Colonic mucosa (tissue), 4 donors: ENCODE data around the gene CEP290. TPM values are rescaled to one million over a fixed set of nuclear protein-coding genes. Genes with fewer than 3 reads are reported as not detected.
"Not testable (repeated sequence)": the region's sequence is repeated elsewhere in the genome, so short reads cannot be mapped to it uniquely, and the experiment has no call there.

ENCODE experiments used
- DNase-seq: peaks from one replicate; pipeline ENCODE4 v3.0.0-alpha.2; 2020
- H3K27ac ChIP-seq: fragments of 200-600 bp; one replicate; pipeline ENCODE4 v1.8.0; 2021
- H3K27me3 ChIP-seq: fragments of 200-600 bp; one replicate; pipeline ENCODE4 v1.8.0; 2021
- H3K36me3 ChIP-seq: fragments of 200-600 bp; one replicate; pipeline ENCODE4 v1.8.0; 2021
- H3K4me1 ChIP-seq: fragments of 200-600 bp; one replicate; pipeline ENCODE4 v1.8.0; 2021; ENCODE audit warnings: mild to moderate bottlenecking
- H3K4me3 ChIP-seq: fragments of 200-600 bp; one replicate; pipeline ENCODE4 v1.8.0; 2021
- H3K9ac ChIP-seq, 2 donors: one replicate each; pipeline ENCODE4 v1.7.0; 2013; ENCODE audit warnings: control low read depth in 2 of 2, low read depth in 2 of 2, low read length in 2 of 2
- H3K9me3 ChIP-seq: fragments of 200-600 bp; one replicate; pipeline ENCODE4 v1.8.0; 2021
- intact Hi-C: fragments of 100-400 bp; cut with DNase I; formaldehyde crosslinking; loops from one replicate; pipeline ENCODE4 v1.14.1; 2022
- total RNA-seq, 2 donors: library from RNA; stranded (reverse); fragmentation: NEBNext Ultra II Directional in 1 of 2; extraction: Animal tissue kit (Norgen Biotek cat#: 25700) in 1 of 2; gene quantifications; one replicate each; pipeline ENCODE4 v1.2.1, GENCODE V29; 2021
- TF ChIP-seq, protein P1 (sequence below): fragments of 200-600 bp; IDR thresholded peaks from one replicate; pipeline ENCODE4 v1.8.0; 2022; ENCODE audit warnings: antibody characterized with exemption, mild to moderate bottlenecking
- donor health status: healthy.
- donor health status: DM: no; HTN: no; CAD: no.
- donor health status: DM: no; HTN: no; CAD: no.

The CEP290 gene
- total RNA-seq, 2 donors from 2014 or later, result 6.8 to 6.9 TPM

DNA sequence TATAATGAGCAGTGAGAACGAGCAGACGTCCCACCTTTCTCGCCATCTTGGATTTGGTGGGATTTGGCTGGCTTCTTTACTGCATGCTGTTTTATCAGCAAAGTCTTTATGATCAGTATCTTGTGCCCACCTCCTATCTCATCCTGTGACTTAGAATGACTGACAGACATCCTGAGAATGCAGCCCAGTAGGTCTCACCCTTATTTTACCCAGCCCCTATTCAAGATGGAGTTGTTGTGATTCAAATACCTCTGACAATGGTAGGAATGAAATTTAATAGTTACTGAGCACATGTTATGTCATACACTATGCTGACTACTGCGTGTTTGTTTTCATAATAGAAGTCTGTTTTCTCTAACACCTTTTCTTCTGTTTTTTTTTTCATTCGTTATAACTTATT lies 2.1 kb upstream of the CEP290 start:
- Histone ChIP-seq H3K4me3 (no peak overlapping the region), H3K27ac (no peak overlapping the region), H3K36me3 (no peaks in the 10 kb centered on the region), H3K4me1 (no peaks in the 10 kb centered on the region), H3K9me3 (no peaks in the 10 kb centered on the region), H3K27me3 (no peaks in the 10 kb centered on the region), H3K9ac (no peak overlapping the region)
- intact Hi-C loops, result loop anchor here (10.0 kb wide), 1 partner anchor 431 kb away; no protein-coding TSS in a partner anchor
- TF ChIP-seq, protein P1, sequence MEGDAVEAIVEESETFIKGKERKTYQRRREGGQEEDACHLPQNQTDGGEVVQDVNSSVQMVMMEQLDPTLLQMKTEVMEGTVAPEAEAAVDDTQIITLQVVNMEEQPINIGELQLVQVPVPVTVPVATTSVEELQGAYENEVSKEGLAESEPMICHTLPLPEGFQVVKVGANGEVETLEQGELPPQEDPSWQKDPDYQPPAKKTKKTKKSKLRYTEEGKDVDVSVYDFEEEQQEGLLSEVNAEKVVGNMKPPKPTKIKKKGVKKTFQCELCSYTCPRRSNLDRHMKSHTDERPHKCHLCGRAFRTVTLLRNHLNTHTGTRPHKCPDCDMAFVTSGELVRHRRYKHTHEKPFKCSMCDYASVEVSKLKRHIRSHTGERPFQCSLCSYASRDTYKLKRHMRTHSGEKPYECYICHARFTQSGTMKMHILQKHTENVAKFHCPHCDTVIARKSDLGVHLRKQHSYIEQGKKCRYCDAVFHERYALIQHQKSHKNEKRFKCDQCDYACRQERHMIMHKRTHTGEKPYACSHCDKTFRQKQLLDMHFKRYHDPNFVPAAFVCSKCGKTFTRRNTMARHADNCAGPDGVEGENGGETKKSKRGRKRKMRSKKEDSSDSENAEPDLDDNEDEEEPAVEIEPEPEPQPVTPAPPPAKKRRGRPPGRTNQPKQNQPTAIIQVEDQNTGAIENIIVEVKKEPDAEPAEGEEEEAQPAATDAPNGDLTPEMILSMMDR, result no peak
- DNase-seq, result no peak

DNA sequence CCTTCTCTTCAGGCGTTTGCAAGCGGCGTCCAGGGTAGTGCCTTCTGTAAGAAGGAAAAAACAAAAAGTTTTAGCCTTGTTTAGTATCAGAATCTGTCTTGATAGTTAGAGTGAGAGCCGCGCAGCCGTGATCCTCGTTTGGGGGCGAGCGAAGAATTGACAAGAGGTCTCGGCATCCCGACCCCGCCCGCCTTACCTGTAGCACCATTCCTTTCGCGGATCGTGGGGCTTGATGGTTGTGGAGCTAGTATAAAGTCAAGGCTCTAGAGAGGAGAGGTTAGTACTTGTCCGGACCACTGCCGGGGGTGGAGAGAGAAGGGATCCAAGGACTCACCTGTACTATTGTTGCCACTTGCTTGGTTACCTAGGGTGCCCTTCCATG lies 713 bp upstream of the CEP290 start:
- intact Hi-C loops, result loop anchor here (10.0 kb wide), 1 partner anchor 432 kb away; no protein-coding TSS in a partner anchor
- DNase-seq, result peak; percentile 57
- peak overlapping the region; percentile 61 for H3K4me3 ChIP-seq
- no peaks in the 10 kb centered on the region for H3K36me3 ChIP-seq
- TF ChIP-seq, protein P1, result no peak
- H3K27me3 ChIP-seq, result no peaks in the 10 kb centered on the region
- H3K9me3 ChIP-seq, result no peaks in the 10 kb centered on the region
- peak overlapping the region; percentile 65 for H3K27ac ChIP-seq
- H3K9ac ChIP-seq, result peak overlapping the region; percentile 80 to 82
- no peaks in the 10 kb centered on the region for H3K4me1 ChIP-seq

DNA sequence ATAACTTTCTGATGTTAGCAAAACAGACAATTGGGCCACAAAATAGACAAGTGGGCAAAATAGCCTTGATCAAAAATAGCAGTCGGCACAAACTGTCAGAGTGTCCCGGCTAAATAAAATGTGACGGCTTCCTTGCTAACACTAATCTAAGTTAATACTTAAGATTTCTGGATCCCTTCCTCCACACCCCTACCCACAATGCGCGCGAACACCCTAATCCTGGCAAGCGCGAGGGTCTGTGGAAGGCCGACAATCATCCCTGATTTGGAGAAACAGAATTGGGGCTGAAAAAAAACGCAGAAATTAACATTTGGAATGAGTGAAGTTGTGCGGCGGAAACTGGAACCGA lies 489 bp downstream of the CEP290 start:
- peak overlapping the region; percentile 65 to 82 for H3K9ac ChIP-seq
- no peaks in the 10 kb centered on the region for H3K36me3 ChIP-seq
- DNase-seq, result no peak
- H3K9me3 ChIP-seq, result no peaks in the 10 kb centered on the region
- TF ChIP-seq, protein P1, result no peak
- peak overlapping the region; percentile 65 for H3K27ac ChIP-seq
- peak overlapping the region; percentile 61 for H3K4me3 ChIP-seq
- no peaks in the 10 kb centered on the region for H3K27me3 ChIP-seq
- intact Hi-C loops, result loop anchor here (10.0 kb wide), 1 partner anchor 433 kb away; no protein-coding TSS in a partner anchor
- H3K4me1 ChIP-seq, result no peaks in the 10 kb centered on the region

DNA sequence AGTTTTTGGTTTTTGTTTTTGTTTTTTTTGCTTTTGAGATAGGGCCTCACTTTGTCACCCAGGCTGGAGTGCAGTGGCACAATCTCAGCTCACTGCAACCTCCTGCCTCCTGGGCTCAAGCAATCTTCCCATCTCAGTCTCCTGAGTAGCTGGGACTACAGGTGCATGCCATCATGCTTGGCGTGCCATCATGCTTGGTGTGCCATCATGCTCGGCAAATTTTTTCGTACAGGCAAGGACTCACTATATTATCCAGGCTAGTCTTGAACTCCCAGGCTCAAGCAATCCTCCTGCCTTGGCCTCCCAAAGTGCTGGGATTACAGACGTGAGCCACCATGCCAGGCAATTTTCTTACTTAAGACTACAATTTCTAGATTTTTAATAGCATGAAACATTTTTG lies 2.2 kb downstream of the CEP290 start:
- H3K9ac ChIP-seq, H3K27me3 ChIP-seq, H3K4me3 ChIP-seq, DNase-seq, H3K36me3 ChIP-seq, H3K9me3 ChIP-seq, H3K4me1 ChIP-seq, H3K27ac ChIP-seq: not testable (repeated sequence)
- intact Hi-C loops, result loop anchor here (10.0 kb wide), 1 partner anchor 435 kb away; no protein-coding TSS in a partner anchor

DNA sequence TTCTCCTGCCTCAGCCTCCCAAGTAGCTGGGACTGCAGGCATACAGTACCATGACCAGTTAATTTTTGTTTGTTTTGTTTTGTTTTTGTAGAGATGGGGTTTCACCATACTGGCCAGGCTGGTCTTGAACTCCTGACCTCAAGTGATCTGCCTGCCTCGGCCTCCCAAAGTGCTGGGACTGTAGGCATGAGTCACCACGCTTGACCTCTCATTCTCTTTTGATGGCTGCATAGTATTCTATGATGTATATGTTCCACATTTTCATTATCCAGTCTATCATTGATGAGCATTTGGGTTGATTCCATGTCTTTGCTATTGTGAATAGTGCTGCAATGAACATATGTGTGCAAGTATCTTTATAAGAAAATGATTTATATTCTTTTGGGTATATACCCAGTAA lies 8.7 kb downstream of the CEP290 start:
- H3K4me1 ChIP-seq, H3K36me3 ChIP-seq, H3K9me3 ChIP-seq, intact Hi-C loops, H3K4me3 ChIP-seq, H3K27me3 ChIP-seq, H3K27ac ChIP-seq, DNase-seq, H3K9ac ChIP-seq: not testable (repeated sequence)

DNA sequence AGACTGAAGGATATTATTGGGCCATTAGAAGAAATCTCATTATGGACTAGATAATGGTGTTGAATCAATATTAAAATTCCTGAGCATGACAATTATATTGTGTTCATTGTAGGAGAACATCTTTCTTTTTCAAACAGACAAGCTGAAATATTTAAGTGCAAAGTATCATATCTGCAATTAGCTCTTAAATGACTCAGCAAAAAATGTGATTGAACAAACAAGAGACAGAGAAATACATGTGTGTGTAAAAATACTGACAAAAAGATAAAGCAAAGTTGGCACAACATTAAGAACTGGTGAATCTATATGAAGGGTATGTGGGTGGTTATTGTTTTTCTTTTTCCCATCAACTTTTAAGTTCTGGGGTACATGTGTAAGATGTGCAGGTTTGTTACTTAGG lies 9.5 kb downstream of the CEP290 start:
- Histone ChIP-seq H3K4me1 (no peaks in the 10 kb centered on the region), H3K9me3 (no peaks in the 10 kb centered on the region), H3K36me3 (no peaks in the 10 kb centered on the region), H3K27me3 (no peaks in the 10 kb centered on the region), H3K9ac (no peak overlapping the region), H3K27ac (no peak overlapping the region), H3K4me3 (no peak overlapping the region)
- intact Hi-C loops, result no loop called here
- TF ChIP-seq, protein P1, result no peak
- DNase-seq, result no peak
